Peyer's patch (tissue), 4 donors: ENCODE results near the gene ULK2. TPM values are rescaled to one million over a fixed set of nuclear protein-coding genes. Genes with fewer than 3 reads are reported as not detected.

Experiments
- DNase-seq, 3 donors: peaks; one replicate each; pipeline ENCODE4 v3.0.0-alpha.2; 2017 to 2019
- H3K27ac ChIP-seq, 4 donors: fragments of 200-600 bp; sonication (generic); one replicate each; pipeline ENCODE4 v1.5.1; 2016 to 2019
- H3K27me3 ChIP-seq, 2 donors: fragments of 200-600 bp; sonication (generic); one replicate each; pipeline ENCODE4 v1.5.1; 2019
- H3K36me3 ChIP-seq, 3 donors: fragments of 200-600 bp; sonication (generic); one replicate each; pipeline ENCODE4 v1.5.1; 2016 to 2019
- H3K4me1 ChIP-seq, 4 donors: fragments of 200-600 bp; sonication (generic); one replicate each; pipeline ENCODE4 v1.5.1; 2016 to 2019
- H3K4me3 ChIP-seq, 4 donors: fragments of 200-600 bp; sonication (generic); 1 replicate in 3 of 4; 2 replicates in 1 of 4; pipeline ENCODE4 v1.5.1; 2016 to 2019; ENCODE audit warnings: mild to moderate bottlenecking in 1 of 4
- H3K9me3 ChIP-seq, 4 donors: fragments of 200-600 bp; sonication (generic); one replicate each; pipeline ENCODE4 v1.5.1; 2016 to 2019; ENCODE audit warnings: mild to moderate bottlenecking in 1 of 4
- POLR2A ChIP-seq, 2 donors: fragments of 450-650 bp; IDR thresholded peaks; one replicate each; pipeline ENCODE4 v1.5.1; 2017; ENCODE audit warnings: antibody characterized with exemption in 2 of 2, mild to moderate bottlenecking in 2 of 2, moderate library complexity in 2 of 2
- total RNA-seq, 4 donors: library from RNA; depleted of rRNA; stranded (reverse); fragments of >200 nt; gene quantifications; one replicate each; pipeline ENCODE4 v1.1.0, GENCODE V29; 2016
- TF ChIP-seq, protein P1 (sequence below), 6 experiments: fragments of 450-650 bp in 4 of 6; fragments of 200-600 bp in 2 of 6; sonication (generic) in 1 of 6; IDR thresholded peaks; one replicate each; pipeline ENCODE4 v1.5.1; 2017 to 2019; ENCODE audit warnings: antibody characterized with exemption in 6 of 6, mild to moderate bottlenecking in 3 of 6, moderate library complexity in 1 of 6

The ULK2 gene
- total RNA-seq, 4 donors from 2014 or later = 2.8 to 8.8 (median 5.3) TPM

DNA sequence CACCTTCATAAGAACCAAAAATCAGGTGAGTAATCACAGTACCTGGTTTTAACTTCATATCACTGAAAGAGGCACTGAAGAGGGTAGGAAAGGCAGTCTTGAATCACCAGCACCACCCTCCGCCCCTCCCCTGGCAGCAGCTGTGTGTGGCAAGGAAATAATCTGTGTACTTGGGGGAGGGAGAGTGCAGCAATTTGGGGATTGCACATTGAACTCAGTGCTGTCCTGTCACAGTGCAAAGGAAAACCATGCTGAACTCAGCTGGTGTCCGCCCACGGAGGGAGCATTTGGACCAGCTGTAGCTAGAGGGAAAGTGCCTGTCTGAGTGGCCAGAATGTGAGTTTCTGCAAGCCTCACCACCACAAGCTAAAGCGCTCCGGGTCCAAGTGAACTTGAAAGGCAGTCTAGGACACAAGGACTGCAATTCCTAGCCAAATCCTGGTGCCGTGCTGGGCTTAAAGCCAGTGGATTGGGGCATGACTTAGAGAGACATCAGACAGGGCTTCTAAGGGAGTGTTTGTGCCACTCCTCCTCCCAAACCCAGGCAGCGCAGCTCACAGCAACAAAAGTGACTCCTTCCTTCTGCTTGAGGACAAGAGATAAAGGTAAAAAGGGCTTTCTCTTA lies 79.9 kb downstream of the ULK2 start:
- Histone ChIP-seq H3K27me3 (no peaks in the 10 kb centered on the region), H3K36me3 (peaks cover 0 to 10% (median 0%) of the 10 kb centered on the region in 3 donors), H3K9me3 (no peaks in the 10 kb centered on the region), H3K4me3 (no peak overlapping the region), H3K27ac (no peak overlapping the region), H3K4me1 (no peaks in the 10 kb centered on the region)
- TF ChIP-seq POLR2A (IDR thresholded peaks at IDR 0.05) = no peak
- TF ChIP-seq, protein P1, sequence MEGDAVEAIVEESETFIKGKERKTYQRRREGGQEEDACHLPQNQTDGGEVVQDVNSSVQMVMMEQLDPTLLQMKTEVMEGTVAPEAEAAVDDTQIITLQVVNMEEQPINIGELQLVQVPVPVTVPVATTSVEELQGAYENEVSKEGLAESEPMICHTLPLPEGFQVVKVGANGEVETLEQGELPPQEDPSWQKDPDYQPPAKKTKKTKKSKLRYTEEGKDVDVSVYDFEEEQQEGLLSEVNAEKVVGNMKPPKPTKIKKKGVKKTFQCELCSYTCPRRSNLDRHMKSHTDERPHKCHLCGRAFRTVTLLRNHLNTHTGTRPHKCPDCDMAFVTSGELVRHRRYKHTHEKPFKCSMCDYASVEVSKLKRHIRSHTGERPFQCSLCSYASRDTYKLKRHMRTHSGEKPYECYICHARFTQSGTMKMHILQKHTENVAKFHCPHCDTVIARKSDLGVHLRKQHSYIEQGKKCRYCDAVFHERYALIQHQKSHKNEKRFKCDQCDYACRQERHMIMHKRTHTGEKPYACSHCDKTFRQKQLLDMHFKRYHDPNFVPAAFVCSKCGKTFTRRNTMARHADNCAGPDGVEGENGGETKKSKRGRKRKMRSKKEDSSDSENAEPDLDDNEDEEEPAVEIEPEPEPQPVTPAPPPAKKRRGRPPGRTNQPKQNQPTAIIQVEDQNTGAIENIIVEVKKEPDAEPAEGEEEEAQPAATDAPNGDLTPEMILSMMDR (IDR thresholded peaks at IDR 0.05) = no peak
- DNase-seq = no peak

DNA sequence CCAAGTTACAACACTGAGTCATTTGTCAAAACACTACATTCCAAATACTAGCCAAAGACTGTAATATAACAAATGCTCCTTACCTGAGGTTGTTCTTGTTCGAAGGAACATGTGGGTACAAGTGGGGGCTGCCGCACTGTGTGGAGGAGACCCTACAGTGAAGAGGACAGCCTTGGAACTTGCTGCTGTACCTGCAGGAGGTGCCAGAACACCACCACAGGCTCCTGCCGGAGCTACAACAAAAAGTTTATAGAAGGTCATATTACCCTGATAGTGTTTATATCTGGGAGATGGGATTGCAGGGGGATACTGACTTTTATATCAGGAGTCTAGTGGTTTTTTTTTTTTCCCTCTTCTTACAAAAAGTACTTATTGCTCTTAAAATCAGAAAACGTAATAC lies 81.9 kb downstream of the ULK2 start:
- peaks cover 0 to 10% (median 0%) of the 10 kb centered on the region in 3 donors for H3K36me3 ChIP-seq
- TF ChIP-seq, protein P1 (IDR thresholded peaks at IDR 0.05) = no peak
- TF ChIP-seq POLR2A (IDR thresholded peaks at IDR 0.05) = no peak
- no peak for DNase-seq

DNA sequence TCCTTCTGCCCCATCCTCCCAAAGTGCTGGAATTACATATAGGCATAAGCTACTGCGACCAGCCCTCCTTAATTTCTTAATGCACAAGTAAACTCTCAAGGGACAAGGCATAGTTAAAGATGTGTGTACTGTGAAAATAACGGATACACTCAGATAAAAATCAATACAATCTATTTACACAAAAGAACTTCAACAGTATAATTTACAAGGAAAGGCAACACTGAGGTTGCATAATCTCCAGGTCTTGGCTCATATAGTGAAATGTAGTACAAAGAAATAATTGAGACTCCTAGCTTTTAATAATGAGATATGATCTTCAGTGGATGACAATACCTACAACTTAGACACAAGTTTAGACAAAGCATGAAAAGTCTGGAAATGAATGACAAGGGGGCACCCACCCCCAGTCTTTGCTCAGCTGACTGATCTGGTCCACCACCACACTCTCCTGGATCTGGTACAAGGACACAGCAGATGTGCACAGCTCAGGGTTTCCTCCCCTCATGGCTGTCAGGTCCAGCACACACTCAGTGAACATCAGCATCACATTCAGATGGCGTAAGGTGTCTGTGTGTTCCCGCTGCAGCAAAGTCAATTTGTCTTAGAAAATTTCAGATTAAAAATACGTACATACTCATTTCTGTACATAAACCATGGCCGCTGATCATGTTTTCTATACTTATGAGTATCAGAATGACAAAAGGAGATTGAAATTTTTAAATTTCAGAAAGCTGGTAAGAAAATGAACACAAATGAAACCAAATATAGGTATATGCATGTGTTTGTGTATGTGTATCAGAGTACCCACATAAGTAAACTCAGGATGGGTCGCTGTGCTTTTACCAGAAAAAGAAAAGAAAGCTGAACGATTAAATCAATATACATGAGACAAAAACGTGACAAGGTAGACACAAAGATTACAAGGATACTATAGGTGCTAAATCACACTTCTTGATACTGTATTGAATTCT lies 86.0 kb downstream of the ULK2 start:
- H3K36me3 ChIP-seq = peaks cover 0 to 29% (median 0%) of the 10 kb centered on the region in 3 donors
- no peak for DNase-seq
- no peaks in the 10 kb centered on the region for H3K9me3 ChIP-seq
- TF ChIP-seq POLR2A (IDR thresholded peaks at IDR 0.05) = no peak
- TF ChIP-seq, protein P1 (IDR thresholded peaks at IDR 0.05) = no peak
- no peak overlapping the region for H3K4me3 ChIP-seq
- H3K27ac ChIP-seq = no peak overlapping the region
- no peaks in the 10 kb centered on the region for H3K4me1 ChIP-seq
- H3K27me3 ChIP-seq = no peaks in the 10 kb centered on the region

More for the DNA sequence above, 81.9 kb downstream of the ULK2 start:
- H3K27ac ChIP-seq = no peak overlapping the region
- H3K27me3 ChIP-seq = no peaks in the 10 kb centered on the region
- no peaks in the 10 kb centered on the region for H3K9me3 ChIP-seq
- no peaks in the 10 kb centered on the region for H3K4me1 ChIP-seq
- no peak overlapping the region for H3K4me3 ChIP-seq

DNA sequence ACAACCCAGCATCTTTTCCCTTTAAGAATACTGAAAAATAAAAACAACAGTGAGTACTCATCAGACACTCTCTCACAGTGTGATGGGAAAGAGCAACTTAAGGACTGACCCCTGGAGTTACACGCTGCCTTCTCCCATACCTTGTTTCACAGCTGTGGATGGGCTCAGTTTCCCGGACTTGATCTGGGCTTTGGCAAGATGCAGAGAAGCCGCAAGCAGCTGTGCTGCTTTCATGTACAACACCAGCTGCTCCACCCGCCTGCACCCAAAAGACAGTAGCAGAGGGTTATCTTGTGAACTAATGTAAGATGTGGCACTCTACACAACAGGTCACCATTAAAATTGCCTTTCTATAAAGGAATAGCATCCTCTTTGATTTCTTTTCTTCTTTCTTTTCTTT lies 86.9 kb downstream of the ULK2 start:
- no peaks in the 10 kb centered on the region for H3K9me3 ChIP-seq
- no peak overlapping the region for H3K4me3 ChIP-seq
- H3K36me3 ChIP-seq = peaks cover 0 to 38% (median 0%) of the 10 kb centered on the region in 3 donors
- H3K27me3 ChIP-seq = no peaks in the 10 kb centered on the region
- H3K4me1 ChIP-seq = no peaks in the 10 kb centered on the region
- no peak overlapping the region for H3K27ac ChIP-seq
- TF ChIP-seq POLR2A (IDR thresholded peaks at IDR 0.05) = no peak
- TF ChIP-seq, protein P1 (IDR thresholded peaks at IDR 0.05) = no peak
- no peak for DNase-seq

DNA sequence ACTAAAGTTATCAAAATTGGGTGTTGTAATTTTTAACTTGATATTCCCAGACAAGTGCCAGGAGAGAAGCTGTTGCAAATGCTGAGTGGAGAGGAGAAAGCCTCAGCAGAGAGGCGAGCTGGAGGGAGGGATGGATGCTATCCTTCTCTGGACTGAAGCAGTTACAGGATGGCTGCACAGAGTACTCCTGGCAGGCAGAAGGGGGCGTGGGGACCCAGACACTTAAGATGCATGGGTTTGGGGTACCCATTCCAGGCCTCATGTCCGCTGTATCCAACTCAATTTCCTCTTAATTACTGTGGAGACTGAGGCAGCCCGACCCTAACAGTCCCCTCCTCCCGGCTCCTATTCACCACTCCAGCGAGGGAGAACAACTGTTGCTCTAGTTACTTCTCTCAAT lies 94.2 kb downstream of the ULK2 start:
- Histone ChIP-seq H3K27me3 (no peaks in the 10 kb centered on the region), H3K4me3 (no peak overlapping the region), H3K4me1 (no peaks in the 10 kb centered on the region), H3K36me3 (peaks cover 0 to 29% (median 0%) of the 10 kb centered on the region in 3 donors), H3K9me3 (no peaks in the 10 kb centered on the region), H3K27ac (no peak overlapping the region)
- no peak for TF ChIP-seq POLR2A (IDR thresholded peaks at IDR 0.05)
- DNase-seq = no peak
